Embryonic facial prominence (tissue), 1 donor: ENCODE measurements around the gene SPC24.
"Not testable (repeated sequence)": the region's sequence is repeated elsewhere in the genome, so short reads cannot be mapped to it uniquely, and the experiment has no call there.

Experiments
- DNase-seq: peaks from one replicate; pipeline ENCODE4 v3.0.0-alpha.2; 2016; ENCODE audit errors: extremely low spot score

SPC24 gene

GRCh38 chr19:11164879-11165406 is 9.4 kb upstream of the SPC24 start:
- DNase-seq, result peak; percentile 66

DNA sequence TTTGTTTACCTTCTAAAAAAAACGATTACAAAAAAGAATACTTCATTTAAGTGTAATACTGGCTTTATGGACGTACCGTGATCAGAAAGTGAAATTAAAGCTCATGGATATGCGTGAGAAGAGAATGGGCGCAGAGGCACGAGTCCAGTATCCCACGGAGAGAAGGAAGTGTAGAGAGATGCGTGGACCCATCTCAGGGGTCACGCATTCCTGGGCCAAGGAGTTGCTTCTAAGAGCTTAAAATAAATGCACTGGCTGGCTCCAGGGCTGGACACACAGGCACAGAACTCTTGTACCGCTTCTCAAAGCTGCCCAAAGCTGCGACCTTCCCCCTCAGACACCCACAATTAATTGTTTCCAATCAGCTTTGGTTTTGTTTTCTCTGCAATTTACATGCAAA is 8.7 kb upstream of the SPC24 start:
- no peak for DNase-seq

DNA sequence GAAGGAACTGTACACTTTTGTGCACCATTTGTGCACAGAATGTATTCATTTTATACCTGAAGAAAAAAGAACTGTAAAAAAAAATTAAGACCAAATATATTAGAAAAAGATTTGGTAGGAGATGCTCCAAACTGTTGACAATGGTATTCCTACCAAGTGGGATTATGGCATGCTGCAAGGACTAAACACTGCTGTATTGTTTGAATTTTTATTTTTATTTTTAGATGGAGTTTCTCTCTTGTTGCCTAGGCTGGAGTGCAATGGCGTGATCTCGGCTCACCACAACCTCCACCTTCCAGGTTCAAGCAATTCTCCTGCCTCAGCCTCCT is 4.8 kb upstream of the SPC24 start:
- DNase-seq, result not testable (repeated sequence)

- DNase-seq, result no peak
These were observed 4.2 kb upstream of the SPC24 start for GRCh38 chr19:11159598-11160439.

DNA sequence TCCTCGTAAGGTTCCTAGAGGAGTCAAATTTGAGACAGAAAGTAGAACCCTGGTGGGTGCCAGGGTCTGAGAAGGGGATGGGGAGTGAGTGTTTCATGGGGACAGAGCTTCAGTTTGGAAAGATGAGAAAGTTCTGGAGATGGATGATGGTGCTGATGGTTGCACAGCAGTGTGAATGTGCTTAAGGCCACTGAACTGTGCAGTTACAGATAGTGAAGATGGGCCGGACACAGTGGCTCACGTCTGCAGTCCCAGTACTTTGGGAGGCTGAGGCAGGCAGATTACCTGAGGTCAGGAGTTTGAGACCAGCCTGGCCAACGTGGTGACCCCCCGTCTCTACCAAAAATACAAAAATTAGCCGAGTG is 917 bp downstream of the SPC24 start:
- DNase-seq, result no peak

GRCh38 chr19:11152318-11153062 is 3.1 kb downstream of the SPC24 start:
- no peak for DNase-seq

GRCh38 chr19:11151181-11151580 is 4.4 kb downstream of the SPC24 start:
- DNase-seq, result no peak

DNA sequence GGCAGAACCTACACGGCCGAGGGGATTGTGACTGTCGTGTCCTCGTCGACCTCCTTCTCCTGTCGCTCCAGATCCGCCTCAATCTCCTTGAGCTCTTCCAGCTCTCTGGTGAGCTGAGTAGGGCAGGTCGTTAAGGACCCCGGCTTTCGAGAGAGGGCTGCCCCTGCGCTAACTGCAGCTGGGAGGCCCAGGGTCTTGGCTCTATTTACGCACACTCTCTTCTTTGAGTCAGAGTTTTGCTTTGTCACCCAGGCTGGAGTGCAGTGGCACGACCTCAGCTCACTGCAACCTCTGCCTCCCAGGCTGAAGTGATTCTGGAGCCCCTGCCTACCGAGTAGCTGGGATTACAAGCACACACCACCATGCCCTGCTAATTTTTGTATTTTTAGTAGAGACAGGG is 7.6 kb downstream of the SPC24 start:
- DNase-seq, result no peak

GRCh38 chr19:11145536-11145924 is 10.1 kb downstream of the SPC24 start:
- DNase-seq, result no peak

DNA sequence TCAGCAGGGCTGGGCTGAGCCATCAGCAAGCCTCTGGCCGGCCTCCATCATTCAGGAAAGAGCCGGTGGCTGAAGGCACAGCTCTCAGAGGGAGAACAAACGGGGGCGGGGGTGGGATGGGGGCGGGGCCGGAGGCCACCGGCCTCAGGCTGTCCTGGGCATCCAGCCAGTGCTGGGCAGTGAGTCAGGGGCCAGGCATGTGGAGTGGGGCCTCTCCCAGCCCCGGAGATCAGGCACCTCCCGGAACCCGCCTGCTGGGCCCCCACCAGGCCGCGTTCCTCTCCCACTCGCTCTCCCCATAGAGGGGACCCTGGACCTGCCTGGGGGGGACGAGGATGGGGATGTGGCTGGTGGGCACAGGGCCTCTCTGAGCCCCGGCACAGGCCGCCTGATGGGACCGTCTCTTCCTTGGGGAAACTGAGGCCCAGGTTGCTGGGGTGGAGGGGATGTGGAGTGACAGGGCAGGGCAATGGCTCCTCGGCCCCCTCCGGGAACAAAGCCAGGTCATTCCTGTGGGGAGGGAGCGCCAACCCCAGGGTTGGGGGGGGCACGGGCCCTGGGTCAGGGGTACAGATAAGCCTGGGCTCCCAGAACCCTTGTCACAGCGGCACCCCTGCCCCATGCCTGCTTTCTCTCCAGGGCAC is 12.9 kb downstream of the SPC24 start:
- no peak for DNase-seq

DNA sequence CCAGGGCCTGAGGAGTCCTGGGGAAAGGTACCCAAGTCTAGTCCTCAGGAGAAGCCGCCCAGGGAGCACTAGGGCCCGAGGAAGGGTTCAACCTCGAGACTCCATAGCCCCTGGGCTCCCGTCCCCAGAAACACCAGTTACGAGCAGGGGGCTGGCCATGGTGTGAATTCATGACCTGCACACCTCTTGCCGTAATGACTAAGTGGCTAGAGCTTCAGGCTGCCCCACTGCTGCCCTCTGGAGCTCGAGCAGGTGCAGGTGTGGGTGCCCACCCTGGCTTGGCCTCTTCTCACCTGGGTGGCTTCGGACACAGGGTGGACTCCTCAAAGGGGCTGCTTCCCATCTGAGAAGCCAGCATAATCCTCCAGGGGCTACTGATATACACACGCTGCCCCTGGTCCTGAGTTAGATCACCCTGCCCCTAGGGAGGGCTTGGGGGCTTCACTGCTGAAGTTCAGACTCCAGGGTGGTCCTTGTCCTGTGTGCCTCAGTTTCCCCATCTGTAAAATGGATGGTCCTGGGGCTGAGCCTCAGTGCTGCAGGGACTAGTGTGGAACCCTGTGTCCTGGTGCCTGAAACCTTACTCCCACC is 13.6 kb downstream of the SPC24 start:
- DNase-seq, result no peak

DNA sequence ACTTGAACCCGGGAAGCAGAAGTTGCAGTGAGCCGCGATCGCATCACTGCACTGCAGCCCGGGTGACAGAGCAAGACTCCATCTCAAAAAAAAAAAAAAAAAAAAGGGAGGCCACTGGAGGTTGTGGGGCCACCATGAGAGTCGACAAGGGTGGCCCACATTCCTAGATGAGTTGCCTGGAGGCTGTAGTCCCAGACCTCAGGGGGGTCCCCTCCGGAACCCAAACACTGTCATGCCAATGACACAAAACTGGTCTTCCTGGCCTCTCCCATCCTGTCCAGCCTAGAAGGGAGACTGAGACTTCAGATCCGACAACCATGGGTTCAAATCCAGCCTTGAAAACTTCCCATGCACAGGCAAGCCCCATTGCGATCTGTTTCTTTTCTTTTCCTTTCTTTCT is 14.7 kb downstream of the SPC24 start:
- DNase-seq, result no peak

- DNase-seq, result not testable (repeated sequence)
These were observed 15.5 kb downstream of the SPC24 start for GRCh38 chr19:11140023-11140538.

DNA sequence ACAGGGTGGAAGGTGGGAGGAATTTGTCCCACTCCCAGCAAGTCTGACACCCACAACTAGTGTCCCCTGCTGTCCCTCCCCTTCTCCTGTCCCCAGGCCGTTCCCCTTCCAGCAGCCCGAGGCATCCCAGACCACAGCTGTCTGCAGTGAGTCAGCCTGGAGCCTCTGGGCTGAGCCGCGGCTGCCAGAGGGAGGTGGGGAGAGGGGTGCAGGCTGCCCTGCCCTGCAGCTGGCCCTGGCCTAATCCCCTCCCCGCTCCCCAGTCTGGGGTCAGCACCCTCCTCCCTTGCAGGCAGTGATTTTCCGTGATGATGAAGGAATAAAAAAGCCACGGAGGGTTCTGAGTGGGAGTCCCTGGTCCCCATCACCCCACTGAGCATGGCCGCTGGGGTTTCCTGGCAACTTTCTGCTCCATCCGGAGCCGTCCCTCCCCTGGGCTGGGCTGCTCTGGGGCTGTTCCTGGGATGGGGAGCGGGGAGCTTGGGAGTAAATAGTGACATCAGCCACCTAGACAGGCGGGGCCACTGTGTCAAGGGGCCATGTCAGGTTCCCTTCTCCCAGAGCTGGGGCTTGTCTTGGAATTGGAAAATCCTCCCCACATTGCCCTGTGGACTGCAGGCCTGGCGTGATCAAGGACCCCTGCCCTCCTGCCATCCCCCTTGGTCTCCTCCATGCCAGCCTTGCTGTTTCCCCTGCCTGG is 16.8 kb downstream of the SPC24 start:
- DNase-seq, result no peak

DNA sequence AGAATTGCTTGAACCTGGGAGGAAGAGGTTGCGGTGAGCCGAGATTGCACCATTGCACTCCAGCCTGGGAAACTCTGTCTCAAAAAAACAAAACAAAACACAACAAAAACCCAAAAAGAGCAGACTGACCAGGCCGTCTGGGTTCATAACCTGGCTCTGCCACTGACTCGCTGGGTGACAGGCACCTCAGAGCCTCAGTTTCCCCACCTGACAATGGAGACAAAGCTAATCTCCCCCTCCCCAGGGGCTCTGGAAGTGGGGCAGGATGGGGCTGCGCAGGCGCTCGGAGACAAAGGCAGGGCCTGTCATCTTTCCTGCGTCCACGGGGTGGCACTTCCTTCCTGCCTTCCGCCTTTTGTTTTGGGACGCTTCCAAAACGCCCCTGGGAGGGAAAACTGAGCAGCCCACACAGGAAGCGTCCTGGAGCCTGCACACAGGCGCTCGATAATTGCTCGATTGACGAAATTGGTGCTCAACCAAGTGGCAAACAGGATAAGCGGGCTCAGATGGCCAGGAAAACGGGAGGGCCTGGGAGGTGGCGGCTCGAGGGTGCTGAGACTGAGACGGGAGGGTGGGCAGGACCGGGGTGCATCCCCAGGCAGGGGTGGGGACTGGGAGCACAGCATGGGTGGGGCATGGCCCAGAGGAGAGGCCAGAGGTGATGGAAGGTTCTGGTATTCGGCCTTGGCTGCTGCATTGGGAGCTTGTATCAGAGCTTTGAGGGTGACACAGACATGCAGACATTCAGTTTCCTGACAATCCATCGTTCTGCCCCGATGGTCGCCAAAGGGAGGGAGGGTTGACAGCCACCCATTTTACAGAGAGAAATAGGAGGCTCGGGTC is 17.8 kb downstream of the SPC24 start:
- DNase-seq, result peak; percentile 57

- no peak for DNase-seq
These were observed 19.0 kb downstream of the SPC24 start for GRCh38 chr19:11136400-11137101.

- DNase-seq, result no peak
These were observed 24.1 kb downstream of the SPC24 start for GRCh38 chr19:11131471-11131870.

GRCh38 chr19:11130824-11131455 is 24.6 kb downstream of the SPC24 start:
- DNase-seq, result no peak

- no peak for DNase-seq
These were observed 27.7 kb downstream of the SPC24 start for GRCh38 chr19:11127905-11128304.
